ENCODE data around the gene CRHR2.

The CRHR2 gene

GRCh38 chr7:30660331-30661255, 21.7 kb downstream of the CRHR2 start:
- Histone ChIP-seq H3K79me2 (ENCODE audit: control insufficient read depth, insufficient read depth, low read length, poor library complexity) (no peaks in the 10 kb centered on the region), H3K18ac (ENCODE audit: low read length) (no peak overlapping the region), H3K27ac (ENCODE audit: low read depth, low read length) (no peak overlapping the region), H3K9me3 (ENCODE audit: insufficient read depth, low read depth, low read length) (peaks cover 3% of the 10 kb centered on the region), H4K8ac (ENCODE audit: low read depth, low read length) (no peak overlapping the region), H3K9ac (ENCODE audit: low read length) (no peak overlapping the region), H3K14ac (ENCODE audit: low read length) (no peak overlapping the region), H3K4me3 (ENCODE audit: low read depth, low read length) (no peak overlapping the region), H2AFZ (ENCODE audit: insufficient read depth, low read length, poor library complexity) (no peak overlapping the region), H2BK120ac (ENCODE audit: insufficient read depth, low read length, poor library complexity) (no peak overlapping the region), H4K91ac (ENCODE audit: low read depth, low read length) (no peak overlapping the region), H3K4me1 (ENCODE audit: control insufficient read depth in 1 of 2, insufficient read depth in 2 of 2, low read length in 2 of 2) (no peaks in the 10 kb centered on the region), H3K4ac (ENCODE audit: low read depth, low read length) (no peak overlapping the region), H4K12ac (ENCODE audit: low read depth, low read length) (no peak overlapping the region), H3K36me3 (ENCODE audit: control insufficient read depth in 1 of 2, insufficient read depth in 2 of 2, low read length in 2 of 2) (no peaks in the 10 kb centered on the region), H3K23ac (ENCODE audit: low read length) (no peak overlapping the region), H2AK5ac (ENCODE audit: low read length) (no peak overlapping the region), H3K4me2 (ENCODE audit: low read length) (no peak overlapping the region), H2BK5ac (ENCODE audit: low read depth, low read length, poor library complexity) (no peak overlapping the region), H3K27me3 (ENCODE audit: insufficient read depth, low read length) (no peaks in the 10 kb centered on the region), H2BK12ac (ENCODE audit: low read length) (no peak overlapping the region), H3K79me1 (ENCODE audit: low read length) (no peaks in the 10 kb centered on the region)
- WGBS (ENCODE audit: extremely low coverage, insufficient coverage, insufficient read length): no CpG with 5 or more reads among the region's 16 CpGs
- no peak for DNase-seq

DNA sequence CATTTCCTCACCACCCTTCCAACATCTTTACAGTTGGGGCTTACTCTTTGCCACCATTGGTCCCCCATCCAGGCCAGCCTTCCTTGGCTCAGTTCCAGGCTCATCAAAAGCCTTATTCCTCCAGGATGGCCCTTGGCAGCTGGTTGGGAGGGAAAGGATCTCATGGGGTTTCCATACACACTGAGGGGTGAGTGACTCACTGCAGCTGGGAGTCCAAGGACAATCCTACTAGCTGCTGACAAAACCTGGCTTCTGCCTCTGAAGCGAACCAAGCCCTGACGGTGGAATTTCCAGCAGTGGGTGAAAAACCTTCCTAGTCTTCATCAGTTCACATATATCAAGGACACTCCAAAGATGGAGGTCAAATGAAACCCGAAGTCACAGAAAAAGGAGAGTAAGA, 22.9 kb downstream of the CRHR2 start:
- no peak overlapping the region for H2BK12ac ChIP-seq (ENCODE audit: low read length)
- no peak overlapping the region for H4K91ac ChIP-seq (ENCODE audit: low read depth, low read length)
- H3K9me3 ChIP-seq (ENCODE audit: insufficient read depth, low read depth, low read length): peaks cover 3% of the 10 kb centered on the region
- no peaks in the 10 kb centered on the region for H3K4me1 ChIP-seq (ENCODE audit: control insufficient read depth in 1 of 2, insufficient read depth in 2 of 2, low read length in 2 of 2)
- H3K9ac ChIP-seq (ENCODE audit: low read length): no peak overlapping the region
- H3K4ac ChIP-seq (ENCODE audit: low read depth, low read length): no peak overlapping the region
- H2BK5ac ChIP-seq (ENCODE audit: low read depth, low read length, poor library complexity): no peak overlapping the region
- H3K27ac ChIP-seq (ENCODE audit: low read depth, low read length): no peak overlapping the region
- WGBS (ENCODE audit: extremely low coverage, insufficient coverage, insufficient read length): no CpG with 5 or more reads among the region's 3 CpGs
- no peak overlapping the region for H3K4me3 ChIP-seq (ENCODE audit: low read depth, low read length)
- H4K12ac ChIP-seq (ENCODE audit: low read depth, low read length): no peak overlapping the region
- H4K8ac ChIP-seq (ENCODE audit: low read depth, low read length): no peak overlapping the region
- H2BK120ac ChIP-seq (ENCODE audit: insufficient read depth, low read length, poor library complexity): no peak overlapping the region
- H3K18ac ChIP-seq (ENCODE audit: low read length): no peak overlapping the region
- no peaks in the 10 kb centered on the region for H3K27me3 ChIP-seq (ENCODE audit: insufficient read depth, low read length)
- no peak overlapping the region for H2AK5ac ChIP-seq (ENCODE audit: low read length)
- no peak overlapping the region for H2AFZ ChIP-seq (ENCODE audit: insufficient read depth, low read length, poor library complexity)
- H3K4me2 ChIP-seq (ENCODE audit: low read length): no peak overlapping the region
- DNase-seq: no peak
- no peaks in the 10 kb centered on the region for H3K79me1 ChIP-seq (ENCODE audit: low read length)
- no peak overlapping the region for H3K23ac ChIP-seq (ENCODE audit: low read length)
- H3K14ac ChIP-seq (ENCODE audit: low read length): no peak overlapping the region
- peaks cover 0 to 3% of the 10 kb centered on the region in 2 experiments for H3K36me3 ChIP-seq (ENCODE audit: control insufficient read depth in 1 of 2, insufficient read depth in 2 of 2, low read length in 2 of 2)
- H3K79me2 ChIP-seq (ENCODE audit: control insufficient read depth, insufficient read depth, low read length, poor library complexity): no peaks in the 10 kb centered on the region

- H2BK5ac ChIP-seq (ENCODE audit: low read depth, low read length, poor library complexity): no peak overlapping the region
- no peak overlapping the region for H3K4me3 ChIP-seq (ENCODE audit: low read depth, low read length)
- H3K4ac ChIP-seq (ENCODE audit: low read depth, low read length): no peak overlapping the region
- H3K23ac ChIP-seq (ENCODE audit: low read length): no peak overlapping the region
- H3K9me3 ChIP-seq (ENCODE audit: insufficient read depth, low read depth, low read length): peaks cover 3% of the 10 kb centered on the region
- H2BK120ac ChIP-seq (ENCODE audit: insufficient read depth, low read length, poor library complexity): no peak overlapping the region
- no CpG with 5 or more reads among the region's 3 CpGs for WGBS (ENCODE audit: extremely low coverage, insufficient coverage, insufficient read length)
- no peak overlapping the region for H4K91ac ChIP-seq (ENCODE audit: low read depth, low read length)
- no peak overlapping the region for H3K27ac ChIP-seq (ENCODE audit: low read depth, low read length)
- no peak overlapping the region for H3K9ac ChIP-seq (ENCODE audit: low read length)
- no peak overlapping the region for H4K8ac ChIP-seq (ENCODE audit: low read depth, low read length)
- no peak for DNase-seq
- H2AK5ac ChIP-seq (ENCODE audit: low read length): no peak overlapping the region
- H3K18ac ChIP-seq (ENCODE audit: low read length): no peak overlapping the region
- H2BK12ac ChIP-seq (ENCODE audit: low read length): no peak overlapping the region
- peaks cover 0 to 3% of the 10 kb centered on the region in 2 experiments for H3K36me3 ChIP-seq (ENCODE audit: control insufficient read depth in 1 of 2, insufficient read depth in 2 of 2, low read length in 2 of 2)
- H3K4me2 ChIP-seq (ENCODE audit: low read length): no peak overlapping the region
- H3K14ac ChIP-seq (ENCODE audit: low read length): no peak overlapping the region
- H2AFZ ChIP-seq (ENCODE audit: insufficient read depth, low read length, poor library complexity): no peak overlapping the region
- H3K27me3 ChIP-seq (ENCODE audit: insufficient read depth, low read length): no peaks in the 10 kb centered on the region
- H3K79me1 ChIP-seq (ENCODE audit: low read length): no peaks in the 10 kb centered on the region
- no peaks in the 10 kb centered on the region for H3K4me1 ChIP-seq (ENCODE audit: control insufficient read depth in 1 of 2, insufficient read depth in 2 of 2, low read length in 2 of 2)
- no peaks in the 10 kb centered on the region for H3K79me2 ChIP-seq (ENCODE audit: control insufficient read depth, insufficient read depth, low read length, poor library complexity)
- H4K12ac ChIP-seq (ENCODE audit: low read depth, low read length): no peak overlapping the region
These were observed 23.7 kb downstream of the CRHR2 start for GRCh38 chr7:30658479-30659074.

DNA sequence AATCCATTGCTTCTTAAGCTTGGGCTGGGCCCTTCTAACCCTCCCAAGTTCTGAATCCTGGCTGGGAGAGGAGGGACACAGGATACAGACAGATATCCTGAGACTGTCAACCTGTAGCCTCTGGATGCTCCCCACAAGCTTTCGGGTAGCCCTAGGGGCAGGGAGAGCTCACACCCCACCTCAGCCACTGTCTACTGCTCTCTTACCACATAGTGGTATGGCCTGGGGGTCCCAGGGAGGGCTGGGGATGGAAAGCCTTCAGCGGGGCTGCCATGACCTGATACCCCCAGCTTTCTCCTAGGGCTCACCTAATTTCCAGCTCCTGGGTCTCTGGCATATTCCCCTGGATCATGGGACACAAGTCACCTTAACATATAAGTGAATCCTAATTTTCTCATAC, 25.1 kb downstream of the CRHR2 start:
- Histone ChIP-seq H3K4me1 (ENCODE audit: control insufficient read depth in 1 of 2, insufficient read depth in 2 of 2, low read length in 2 of 2) (peaks cover 0 to 2% of the 10 kb centered on the region in 2 experiments), H3K4me3 (ENCODE audit: low read depth, low read length) (no peak overlapping the region), H3K23ac (ENCODE audit: low read length) (no peak overlapping the region), H4K8ac (ENCODE audit: low read depth, low read length) (no peak overlapping the region), H2BK5ac (ENCODE audit: low read depth, low read length, poor library complexity) (no peak overlapping the region), H3K36me3 (ENCODE audit: control insufficient read depth in 1 of 2, insufficient read depth in 2 of 2, low read length in 2 of 2) (peaks cover 0 to 3% of the 10 kb centered on the region in 2 experiments), H3K4me2 (ENCODE audit: low read length) (no peak overlapping the region), H4K12ac (ENCODE audit: low read depth, low read length) (no peak overlapping the region), H3K27me3 (ENCODE audit: insufficient read depth, low read length) (no peaks in the 10 kb centered on the region), H2AFZ (ENCODE audit: insufficient read depth, low read length, poor library complexity) (no peak overlapping the region), H3K14ac (ENCODE audit: low read length) (no peak overlapping the region), H4K91ac (ENCODE audit: low read depth, low read length) (no peak overlapping the region), H2BK120ac (ENCODE audit: insufficient read depth, low read length, poor library complexity) (no peak overlapping the region), H3K4ac (ENCODE audit: low read depth, low read length) (no peak overlapping the region), H2AK5ac (ENCODE audit: low read length) (no peak overlapping the region), H3K79me2 (ENCODE audit: control insufficient read depth, insufficient read depth, low read length, poor library complexity) (no peaks in the 10 kb centered on the region), H2BK12ac (ENCODE audit: low read length) (no peak overlapping the region), H3K9ac (ENCODE audit: low read length) (no peak overlapping the region), H3K27ac (ENCODE audit: low read depth, low read length) (no peak overlapping the region), H3K79me1 (ENCODE audit: low read length) (no peaks in the 10 kb centered on the region), H3K9me3 (ENCODE audit: insufficient read depth, low read depth, low read length) (peaks cover 3% of the 10 kb centered on the region), H3K18ac (ENCODE audit: low read length) (no peak overlapping the region)
- no peak for DNase-seq
- WGBS (ENCODE audit: extremely low coverage, insufficient coverage, insufficient read length): no CpG with 5 or more reads among the region's 2 CpGs

All from trophoblast cell (in vitro differentiated cells and primary cell).